ENCODE data around the gene DNHD1. TPM values are rescaled to one million over a fixed set of nuclear protein-coding genes. Genes with fewer than 3 reads are reported as not detected.

DNHD1 gene
- total RNA-seq, 1 donor from 2014 or later, result 9.3 TPM

- H3K9me3 Mint-ChIP-seq (ENCODE audit: unreplicated experiment), result peaks cover 4% of the 10 kb centered on the region
- no peaks in the 10 kb centered on the region for H3K36me3 Mint-ChIP-seq (ENCODE audit: unreplicated experiment)
- peak within 1 kb of the TSS; percentile 93 for H3K4me3 Mint-ChIP-seq (ENCODE audit: unreplicated experiment)
- peaks cover 3% of the 10 kb centered on the region for H3K4me1 Mint-ChIP-seq (ENCODE audit: low read depth, unreplicated experiment)
- TF ChIP-seq CTCF (IDR thresholded peaks at IDR 0.05; ENCODE audit: partially characterized antibody, unreplicated experiment), result peak; percentile 75
- H3K27me3 Mint-ChIP-seq (ENCODE audit: unreplicated experiment), result peaks cover 11% of the 10 kb centered on the region
- H3K27ac Mint-ChIP-seq (ENCODE audit: unreplicated experiment), result peak within 1 kb of the TSS; percentile 92
- peak; percentile 97 for DNase-seq
These were observed 115.3 kb downstream of the DNHD1 start, which contains the start of gene TAF10 for GRCh38 chr11:6612213-6613041. Gene TAF10, minus strand, starts transcription at chr11:6612216. Its CDS starts 27 bp downstream, at chr11:6612189.

GRCh38 chr11:6613496-6613895 is 116.4 kb downstream of the DNHD1 start:
- DNase-seq, result no peak
- H3K9me3 Mint-ChIP-seq (ENCODE audit: unreplicated experiment), result peaks cover 4% of the 10 kb centered on the region
- no peak overlapping the region for H3K4me3 Mint-ChIP-seq (ENCODE audit: unreplicated experiment)
- H3K36me3 Mint-ChIP-seq (ENCODE audit: unreplicated experiment), result no peaks in the 10 kb centered on the region
- no peak overlapping the region for H3K27ac Mint-ChIP-seq (ENCODE audit: unreplicated experiment)
- no peaks in the 10 kb centered on the region for H3K4me1 Mint-ChIP-seq (ENCODE audit: low read depth, unreplicated experiment)
- no peak for TF ChIP-seq CTCF (IDR thresholded peaks at IDR 0.05; ENCODE audit: partially characterized antibody, unreplicated experiment)
- H3K27me3 Mint-ChIP-seq (ENCODE audit: unreplicated experiment), result peaks cover 11% of the 10 kb centered on the region

- Mint-ChIP-seq H3K4me1 (ENCODE audit: low read depth, unreplicated experiment) (no peaks in the 10 kb centered on the region), H3K36me3 (ENCODE audit: unreplicated experiment) (no peaks in the 10 kb centered on the region), H3K4me3 (ENCODE audit: unreplicated experiment) (no peak overlapping the region), H3K9me3 (ENCODE audit: unreplicated experiment) (peaks cover 4% of the 10 kb centered on the region), H3K27me3 (ENCODE audit: unreplicated experiment) (peaks cover 9% of the 10 kb centered on the region), H3K27ac (ENCODE audit: unreplicated experiment) (no peak overlapping the region)
- DNase-seq, result no peak
- TF ChIP-seq CTCF (IDR thresholded peaks at IDR 0.05; ENCODE audit: partially characterized antibody, unreplicated experiment), result no peak
These were observed 117.4 kb downstream of the DNHD1 start for GRCh38 chr11:6614446-6614845.

- Mint-ChIP-seq H3K4me1 (ENCODE audit: low read depth, unreplicated experiment) (no peaks in the 10 kb centered on the region), H3K27ac (ENCODE audit: unreplicated experiment) (no peak overlapping the region), H3K4me3 (ENCODE audit: unreplicated experiment) (no peak overlapping the region), H3K27me3 (ENCODE audit: unreplicated experiment) (peaks cover 8% of the 10 kb centered on the region), H3K36me3 (ENCODE audit: unreplicated experiment) (no peaks in the 10 kb centered on the region), H3K9me3 (ENCODE audit: unreplicated experiment) (peaks cover 4% of the 10 kb centered on the region)
- TF ChIP-seq CTCF (IDR thresholded peaks at IDR 0.05; ENCODE audit: partially characterized antibody, unreplicated experiment), result no peak
- DNase-seq, result no peak
These were observed 118.0 kb downstream of the DNHD1 start for GRCh38 chr11:6615046-6615445.

GRCh38 chr11:6615882-6616585 is 119.0 kb downstream of the DNHD1 start:
- Mint-ChIP-seq H3K9me3 (ENCODE audit: unreplicated experiment) (peaks cover 4% of the 10 kb centered on the region), H3K4me3 (ENCODE audit: unreplicated experiment) (no peak overlapping the region), H3K27me3 (ENCODE audit: unreplicated experiment) (peaks cover 7% of the 10 kb centered on the region), H3K4me1 (ENCODE audit: low read depth, unreplicated experiment) (no peaks in the 10 kb centered on the region), H3K27ac (ENCODE audit: unreplicated experiment) (no peak overlapping the region), H3K36me3 (ENCODE audit: unreplicated experiment) (no peaks in the 10 kb centered on the region)
- DNase-seq, result no peak
- TF ChIP-seq CTCF (IDR thresholded peaks at IDR 0.05; ENCODE audit: partially characterized antibody, unreplicated experiment), result no peak
